Activated CD8-positive, alpha-beta memory T cell treated with anti-CD3 and anti-CD28 coated beads, Interleukin-2, amount 50 U/mL, for 1 hour (primary cell): ENCODE results near the gene MED17.
"Not testable (repeated sequence)": the region's sequence is repeated elsewhere in the genome, so short reads cannot be mapped to it uniquely, and the experiment has no call there.

Experiments
- DNase-seq: peaks from one replicate; pipeline ENCODE4 v3.0.0-alpha.2; 2020; ENCODE audit errors: extremely low read depth

Gene MED17

DNA sequence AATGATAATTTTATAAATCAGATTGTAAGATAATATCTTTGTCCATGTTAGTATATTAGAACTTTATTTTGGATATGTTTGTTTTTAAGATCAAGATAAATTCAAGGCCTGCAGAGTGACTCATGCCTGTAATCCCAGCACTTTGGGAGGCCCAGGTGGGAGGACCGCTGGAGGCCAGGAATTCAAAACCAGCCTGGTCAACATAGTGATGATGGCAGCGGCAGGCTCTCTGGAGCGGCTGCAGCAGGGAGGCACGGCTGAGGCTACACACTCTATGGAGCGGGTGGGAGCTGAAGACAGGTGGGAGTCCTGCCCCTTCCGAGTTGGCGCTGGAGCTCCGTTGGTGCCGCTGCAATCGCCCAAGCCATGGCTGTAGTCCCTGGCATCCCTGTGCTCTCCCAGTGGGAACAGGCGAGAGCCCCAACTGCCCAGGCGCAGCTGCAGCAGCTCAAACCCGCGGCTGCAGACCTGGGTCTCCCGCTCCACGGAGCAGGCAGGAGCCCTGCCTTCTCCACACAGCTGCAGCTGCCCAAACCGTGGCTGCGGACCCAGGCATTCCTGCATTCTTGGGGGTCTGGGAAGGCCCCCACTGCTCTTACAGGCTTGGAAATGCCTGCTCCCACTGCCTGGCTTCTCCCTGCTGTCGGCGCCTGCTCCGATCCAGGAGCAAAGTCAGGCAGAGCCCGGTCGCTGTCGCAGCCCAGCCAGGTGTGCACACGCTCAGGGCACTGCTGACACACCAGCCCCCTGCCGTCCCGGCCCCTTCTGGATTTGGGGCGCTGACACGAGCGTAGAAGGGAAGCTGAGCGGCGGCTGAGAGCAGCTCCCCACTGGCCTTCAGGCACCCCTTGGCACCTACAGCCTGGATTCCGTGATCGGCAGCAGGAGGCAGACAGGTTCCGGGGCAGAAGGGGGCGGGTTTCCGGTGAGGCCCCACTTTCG lies 25.9 kb upstream of the MED17 start:
- DNase-seq, result no peak

DNA sequence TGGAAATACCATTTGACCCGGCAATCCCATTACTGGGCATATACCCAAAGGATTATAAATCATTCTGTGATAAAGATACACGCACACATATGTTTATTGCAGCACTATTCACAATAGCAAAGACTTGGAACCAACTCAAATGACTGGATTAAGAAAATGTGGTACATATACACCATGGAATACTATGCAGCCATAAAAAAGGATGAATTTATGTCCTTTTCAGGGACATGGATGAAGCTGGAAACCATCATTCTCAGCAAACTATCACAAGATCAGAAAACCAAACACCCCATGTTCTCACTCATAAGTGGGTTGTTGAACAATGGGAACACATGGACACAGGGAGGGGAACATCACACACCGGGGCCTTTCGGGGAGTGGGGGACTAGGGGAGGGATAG lies 25.0 kb upstream of the MED17 start:
- DNase-seq, result not testable (repeated sequence)

DNA sequence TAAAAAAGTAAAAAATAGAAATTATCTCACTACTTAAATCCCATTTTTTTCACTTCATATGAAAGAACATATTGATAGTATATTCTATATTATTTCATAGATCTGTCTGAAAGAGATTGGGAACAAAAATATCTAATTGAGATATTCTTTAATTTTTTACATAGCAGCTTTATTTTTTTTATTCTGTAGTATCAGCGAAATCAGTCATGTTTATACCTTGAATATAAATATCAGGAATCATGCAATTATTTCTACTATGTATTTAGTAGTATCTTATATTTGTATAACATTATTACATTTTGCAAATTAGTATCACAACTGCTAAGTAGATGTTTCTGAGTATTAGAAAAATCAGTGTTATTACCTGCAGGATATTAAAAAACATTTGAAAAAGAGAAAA lies 22.2 kb upstream of the MED17 start:
- DNase-seq, result no peak

- DNase-seq, result no peak
Measured at GRCh38 chr11:93765551-93765950, 18.5 kb upstream of the MED17 start.

GRCh38 chr11:93766504-93766903 lies 17.6 kb upstream of the MED17 start:
- DNase-seq, result no peak

GRCh38 chr11:93767018-93767417 lies 17.1 kb upstream of the MED17 start:
- no peak for DNase-seq

GRCh38 chr11:93770160-93770559 lies 13.9 kb upstream of the MED17 start:
- no peak for DNase-seq

DNA sequence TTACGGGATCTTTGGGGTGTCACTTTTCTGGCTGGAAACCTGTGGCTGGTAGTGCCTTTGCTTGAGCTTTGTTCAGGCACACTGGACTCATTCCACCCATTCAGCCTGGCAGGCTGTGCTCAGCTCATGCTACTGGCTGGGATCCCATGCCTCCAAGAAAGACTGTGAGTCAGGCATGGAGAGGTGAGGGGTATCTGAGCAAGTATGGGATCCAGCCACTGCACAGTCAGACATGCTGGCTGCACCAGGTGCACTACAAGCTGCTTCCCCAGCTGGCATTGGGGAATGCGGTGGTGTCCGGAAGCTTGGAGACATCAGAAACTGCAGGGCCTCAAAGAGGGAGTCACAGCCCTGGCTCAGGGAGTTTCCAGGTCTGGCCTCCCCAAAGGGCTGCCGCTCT lies 12.0 kb upstream of the MED17 start:
- DNase-seq, result no peak

DNA sequence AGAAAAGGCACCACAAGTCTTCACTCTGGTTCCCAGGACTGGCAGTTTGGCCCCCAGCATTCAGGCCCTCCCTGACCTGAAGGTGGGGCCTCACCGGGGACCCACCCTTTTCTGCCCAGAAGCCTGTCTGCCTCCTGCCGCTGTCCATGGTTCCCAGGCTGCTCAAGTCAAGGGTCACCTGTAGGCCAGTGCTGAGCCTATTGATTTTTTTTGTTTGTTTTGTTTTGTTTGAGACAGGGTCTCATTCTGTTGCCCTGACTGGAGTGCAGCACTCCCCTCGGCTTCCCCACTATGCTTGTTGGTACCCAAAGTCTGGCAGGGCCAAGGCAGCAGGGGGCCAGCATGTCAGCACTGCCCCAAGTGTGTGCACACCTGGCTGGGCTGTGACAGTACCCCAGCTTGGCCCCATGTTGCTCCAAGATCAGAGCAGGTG lies 11.0 kb upstream of the MED17 start:
- DNase-seq, result no peak

GRCh38 chr11:93773601-93774200 lies 10.4 kb upstream of the MED17 start:
- no peak for DNase-seq

DNA sequence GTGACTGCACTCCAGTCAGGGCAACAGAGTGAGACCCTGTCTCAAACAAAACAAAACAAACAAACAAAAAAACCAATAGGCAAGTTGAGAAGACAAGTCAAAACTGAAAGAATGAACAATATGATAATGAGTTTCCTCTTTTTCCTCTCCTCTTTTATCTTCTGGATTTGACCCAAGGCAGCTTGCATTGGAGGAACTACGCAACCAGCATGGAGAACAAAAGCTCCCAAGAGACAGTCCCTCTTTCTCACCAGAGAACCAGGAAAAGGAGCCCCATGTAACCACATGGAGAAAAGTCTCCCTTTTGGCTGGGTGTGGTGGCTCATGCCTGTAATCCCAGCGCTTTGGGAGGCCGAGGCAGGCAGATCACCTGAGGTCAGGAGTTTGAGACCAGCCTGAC lies 9.5 kb upstream of the MED17 start:
- not testable (repeated sequence) for DNase-seq

DNA sequence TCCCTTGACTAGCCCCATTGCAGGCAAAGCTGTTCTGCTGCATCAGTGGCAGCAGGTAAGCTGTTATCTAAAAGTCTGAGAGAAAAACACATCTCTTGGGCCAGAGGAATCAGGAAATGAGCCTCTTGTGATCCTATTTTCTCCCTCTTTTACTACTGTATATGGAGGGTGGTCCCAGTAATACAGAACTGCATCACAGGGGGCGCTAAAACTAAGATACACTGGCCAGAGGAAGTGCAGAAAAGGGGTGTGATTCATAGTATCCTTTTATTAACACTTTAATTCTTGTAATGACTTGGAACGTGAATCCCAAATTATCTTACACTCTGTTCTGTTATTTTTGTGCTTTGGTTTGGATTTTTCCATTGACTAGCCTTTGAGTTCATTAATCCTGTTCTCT lies 8.8 kb upstream of the MED17 start:
- no peak for DNase-seq

DNA sequence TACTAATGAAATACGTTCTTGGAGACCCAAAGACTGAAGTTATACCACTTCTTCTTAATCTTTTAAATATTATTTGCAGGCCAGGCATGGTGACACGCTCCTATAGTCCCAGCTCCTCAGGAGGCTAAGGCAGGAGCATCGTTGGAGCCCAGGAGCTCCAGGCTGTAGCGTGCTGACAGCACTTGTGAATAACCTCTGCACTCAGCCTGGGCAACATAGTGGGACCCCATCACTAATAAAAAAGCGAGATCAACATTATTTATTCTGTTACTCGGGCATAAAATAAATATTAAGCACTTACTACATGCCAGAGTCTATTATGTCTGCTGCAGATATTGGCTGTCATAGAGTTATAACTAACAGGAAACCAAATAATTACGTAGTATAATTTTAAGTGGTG lies 720 bp upstream of the MED17 start:
- DNase-seq, result no peak

DNA sequence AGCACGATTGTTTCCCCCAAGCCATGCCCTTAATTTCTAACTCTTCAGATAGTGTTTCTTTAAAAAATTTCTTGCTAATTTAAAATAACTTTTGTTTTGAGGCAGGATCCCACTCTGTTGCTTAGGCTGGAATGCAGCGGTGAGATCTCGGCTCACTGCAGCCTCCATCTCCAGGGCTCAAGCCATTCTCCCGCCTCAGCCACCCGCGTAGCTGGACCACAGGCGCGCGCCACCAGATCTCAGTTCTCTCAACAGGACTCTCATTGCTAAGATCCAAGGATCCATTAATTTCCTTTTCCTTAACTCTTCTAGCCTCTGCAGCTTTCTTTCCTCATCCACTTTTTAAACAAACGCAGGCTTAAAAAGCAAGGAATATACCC lies 327 bp upstream of the MED17 start:
- no peak for DNase-seq

DNA sequence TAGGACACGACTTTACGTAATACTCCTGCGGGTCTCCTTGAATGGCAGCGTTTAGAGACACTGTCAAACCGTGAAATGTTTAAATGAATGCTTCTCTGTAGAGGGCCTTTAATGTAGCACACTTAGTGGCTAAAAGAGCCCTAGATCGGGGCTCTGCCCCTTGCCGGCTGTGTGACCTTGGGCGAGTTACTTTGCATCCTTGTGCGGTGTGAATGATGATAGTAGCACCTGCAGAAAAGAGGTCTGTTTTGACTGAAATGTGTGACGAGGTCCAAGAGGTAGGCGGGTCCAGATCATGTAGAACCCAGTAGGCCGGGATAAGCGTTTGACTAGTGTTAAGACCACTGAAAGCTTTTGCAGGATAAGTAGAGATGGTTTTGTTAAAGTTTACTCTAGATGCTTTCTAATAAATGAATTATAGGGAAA lies 866 bp downstream of the MED17 start:
- DNase-seq, result no peak

DNA sequence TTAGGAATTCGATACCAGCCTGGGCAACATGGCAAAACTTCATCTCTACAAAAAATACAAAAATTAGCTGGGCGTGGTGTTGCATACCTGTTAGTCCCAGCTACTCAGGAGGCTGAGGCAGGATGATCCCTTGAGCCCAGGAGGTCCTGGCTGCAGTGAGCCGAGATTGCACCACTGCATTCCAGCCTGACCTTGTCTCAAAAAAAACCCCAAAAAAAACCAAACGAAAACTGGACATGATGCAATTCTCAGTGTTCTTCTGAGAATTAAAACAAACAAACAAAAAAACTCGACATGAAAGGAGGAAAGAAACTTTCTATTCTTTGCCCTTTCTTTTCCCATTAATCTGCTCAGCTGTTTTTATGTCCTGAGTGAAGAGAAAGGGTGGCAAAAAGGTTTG lies 7.4 kb downstream of the MED17 start:
- DNase-seq, result no peak

DNA sequence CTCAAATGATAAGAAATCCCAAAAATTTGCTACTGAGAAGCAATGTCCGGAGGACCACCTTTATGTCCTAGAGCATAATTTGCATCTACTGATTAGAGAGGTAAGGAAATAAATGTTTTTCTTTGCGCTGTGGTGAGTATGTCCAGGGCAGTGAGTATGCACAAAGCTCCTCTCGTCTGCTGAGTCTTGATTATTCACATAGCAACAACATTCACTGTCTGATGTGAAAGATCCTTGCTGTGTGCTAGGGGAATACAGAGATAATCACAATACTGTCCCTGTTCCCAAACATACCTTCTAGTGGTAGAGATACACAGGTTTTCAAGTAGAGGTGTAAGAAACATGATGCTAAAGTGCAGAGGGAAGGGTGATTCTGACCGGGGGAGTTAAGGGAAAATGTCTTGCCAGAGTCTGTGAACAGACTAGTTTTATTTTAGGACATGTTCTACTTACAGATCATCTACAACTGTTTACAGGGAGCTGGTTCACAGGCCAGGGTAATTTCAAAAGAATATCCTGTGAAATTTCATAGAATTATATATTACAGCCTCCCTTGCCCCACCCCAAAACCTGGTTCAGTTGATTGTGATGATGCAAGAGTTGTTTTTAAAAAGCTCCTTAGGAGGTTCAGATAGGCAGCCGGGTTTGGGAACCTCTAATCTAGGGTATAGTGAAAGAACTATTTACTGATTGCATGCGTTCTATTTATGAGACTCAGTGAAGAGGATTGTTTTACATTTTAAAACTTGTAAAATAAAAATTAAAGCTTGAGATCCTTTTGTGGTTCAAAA lies 12.6 kb downstream of the MED17 start:
- DNase-seq, result no peak

GRCh38 chr11:93801366-93801765 lies 17.3 kb downstream of the MED17 start:
- no peak for DNase-seq

GRCh38 chr11:93804879-93805278 lies 20.8 kb downstream of the MED17 start:
- no peak for DNase-seq

DNA sequence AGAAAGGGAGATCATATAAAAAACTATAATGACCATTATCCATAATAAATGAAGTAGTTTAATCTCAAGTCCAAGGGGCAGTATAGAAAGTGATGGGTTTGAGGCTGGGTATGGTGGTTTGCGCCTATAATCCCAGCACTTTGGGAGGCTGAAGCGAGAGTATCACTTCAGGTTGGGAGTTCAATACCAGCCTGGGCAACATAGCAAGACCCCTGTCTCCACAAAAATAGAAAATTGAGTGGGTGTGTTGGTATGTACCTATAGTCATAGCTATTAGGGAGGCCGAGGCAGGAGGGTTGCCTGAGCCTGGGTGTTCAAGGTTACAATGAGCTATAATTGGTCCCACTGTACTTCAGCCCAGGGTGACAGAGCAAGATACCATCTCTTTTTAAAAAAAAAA lies 23.9 kb downstream of the MED17 start:
- DNase-seq, result no peak

DNA sequence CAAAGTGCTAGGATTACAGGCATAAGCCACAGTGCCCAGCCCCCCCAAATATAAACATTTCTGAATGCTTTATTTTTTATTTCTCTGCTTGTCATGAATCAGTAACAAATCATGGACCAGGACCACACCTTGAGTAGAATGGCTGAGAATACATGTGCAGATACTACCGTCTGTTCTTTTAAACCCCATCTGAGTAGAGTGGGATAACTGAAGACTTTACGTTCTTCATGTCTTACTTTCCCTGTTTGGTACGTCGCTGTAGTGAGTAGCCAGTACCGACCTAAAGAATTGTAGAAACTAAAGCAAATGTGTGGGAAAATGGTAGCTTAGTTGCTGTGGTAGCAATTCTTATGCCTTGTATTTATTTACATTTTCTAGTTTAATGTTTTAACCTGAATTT lies 29.9 kb downstream of the MED17 start:
- no peak for DNase-seq

DNA sequence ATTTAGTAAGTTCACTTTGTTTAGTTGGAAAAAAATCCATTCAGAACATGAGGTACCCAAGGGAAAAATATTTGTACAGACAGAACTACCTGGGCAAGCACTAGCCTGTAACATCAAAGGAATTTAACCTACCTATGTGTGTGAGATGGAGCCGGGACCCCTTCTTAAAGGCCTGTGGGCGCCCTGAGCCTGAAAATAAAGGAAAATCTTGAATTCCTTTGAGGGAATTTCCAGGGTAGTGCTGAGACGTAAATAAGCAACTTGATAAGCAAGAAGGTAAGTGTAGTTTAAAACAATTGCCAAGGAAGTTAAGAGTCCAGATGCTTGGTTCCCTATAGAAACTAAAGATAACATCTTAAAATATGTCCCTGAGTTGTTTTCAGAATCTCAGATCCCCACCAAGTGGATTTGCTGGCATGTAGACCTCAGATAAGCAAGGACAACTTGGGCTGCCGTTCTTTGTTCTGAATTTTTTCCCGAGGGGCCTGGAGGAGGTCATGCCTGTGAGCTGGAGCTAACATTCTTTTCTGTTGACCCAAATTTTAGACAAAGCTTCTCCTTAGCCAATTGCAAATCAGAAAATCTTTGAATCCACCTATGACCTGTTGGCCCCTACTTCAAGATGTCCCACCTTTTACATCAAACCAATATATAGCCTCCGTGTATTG lies 31.0 kb downstream of the MED17 start:
- DNase-seq, result no peak
